ENCODE measurements around the gene CFAP47.

- TF ChIP-seq EZH2 (IDR thresholded peaks at IDR 0.05; ENCODE audit: insufficient read depth, low read length): no peak
- no peak for TF ChIP-seq CTCF (IDR thresholded peaks at IDR 0.05; ENCODE audit: insufficient read depth, low read depth, low read length)
These were observed 38.9 kb upstream of the CFAP47 start for GRCh38 chrX:35880601-35881000.

Data from astrocyte (in vitro differentiated cells and primary cell).